Thyroid gland (tissue), 4 donors: ENCODE measurements around the gene PITHD1.

ENCODE experiments used
- POLR2A ChIP-seq, 2 donors: fragments of 450-650 bp; IDR thresholded peaks; one replicate each; pipeline ENCODE4 v1.6.1; 2017; ENCODE audit warnings: antibody characterized with exemption in 2 of 2, mild to moderate bottlenecking in 2 of 2, moderate library complexity in 1 of 2
- TF ChIP-seq, protein P1 (sequence below), 6 experiments: fragments of 200-600 bp in 3 of 6; fragments of 450-650 bp in 3 of 6; sonication (generic) in 3 of 6; IDR thresholded peaks; one replicate each; pipeline ENCODE4 v1.5.1; 2016 to 2019; ENCODE audit warnings: antibody characterized with exemption in 6 of 6, mild to moderate bottlenecking in 2 of 6, inconsistent platforms in 1 of 6, moderate library complexity in 1 of 6

DNA sequence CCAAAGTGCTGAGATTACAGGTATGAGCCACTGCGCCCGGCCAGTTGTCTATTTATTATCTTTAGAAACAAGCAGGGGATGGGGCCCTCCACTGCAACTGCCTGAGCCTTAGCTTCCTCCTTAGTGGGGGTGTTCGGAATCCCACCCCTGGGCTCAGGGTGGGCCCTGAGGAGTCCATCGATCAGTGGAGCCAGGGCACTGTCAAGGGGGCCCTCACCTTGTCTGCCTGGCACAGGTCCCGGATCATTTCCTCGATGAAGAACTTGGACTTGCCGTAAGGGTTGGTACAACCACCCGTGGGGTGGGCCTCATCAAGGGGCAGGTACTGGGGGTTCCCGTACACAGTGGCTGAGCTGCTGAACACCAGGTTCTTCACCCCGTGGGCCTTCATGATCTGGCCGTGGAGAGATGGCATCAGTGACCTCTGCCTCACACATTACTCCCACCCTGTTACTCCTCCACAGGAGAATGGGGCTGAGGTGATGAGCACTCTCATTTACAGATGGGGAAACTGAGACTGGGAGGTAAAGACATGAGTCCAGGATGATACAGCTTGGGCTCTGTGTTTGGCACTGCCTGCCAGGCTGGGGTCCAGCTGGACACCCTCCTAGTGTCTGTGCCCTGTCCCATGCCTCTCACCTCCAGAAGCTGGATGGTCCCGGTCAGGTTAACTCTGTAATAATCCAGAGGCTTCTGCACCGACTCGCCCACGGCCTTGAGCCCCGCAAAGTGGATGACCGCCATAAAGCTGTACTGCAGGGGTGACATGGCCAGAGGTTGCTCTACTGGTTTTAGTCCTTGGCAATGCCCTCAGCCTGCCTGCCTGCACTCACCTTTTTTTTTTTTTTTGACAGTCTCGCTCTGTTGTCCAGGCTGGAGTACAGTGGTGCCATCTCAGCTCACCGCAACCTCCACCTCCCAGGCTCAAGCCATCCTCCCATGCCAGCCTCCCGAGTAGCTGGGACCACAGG, 19.5 kb downstream of the PITHD1 start:
- TF ChIP-seq, protein P1, sequence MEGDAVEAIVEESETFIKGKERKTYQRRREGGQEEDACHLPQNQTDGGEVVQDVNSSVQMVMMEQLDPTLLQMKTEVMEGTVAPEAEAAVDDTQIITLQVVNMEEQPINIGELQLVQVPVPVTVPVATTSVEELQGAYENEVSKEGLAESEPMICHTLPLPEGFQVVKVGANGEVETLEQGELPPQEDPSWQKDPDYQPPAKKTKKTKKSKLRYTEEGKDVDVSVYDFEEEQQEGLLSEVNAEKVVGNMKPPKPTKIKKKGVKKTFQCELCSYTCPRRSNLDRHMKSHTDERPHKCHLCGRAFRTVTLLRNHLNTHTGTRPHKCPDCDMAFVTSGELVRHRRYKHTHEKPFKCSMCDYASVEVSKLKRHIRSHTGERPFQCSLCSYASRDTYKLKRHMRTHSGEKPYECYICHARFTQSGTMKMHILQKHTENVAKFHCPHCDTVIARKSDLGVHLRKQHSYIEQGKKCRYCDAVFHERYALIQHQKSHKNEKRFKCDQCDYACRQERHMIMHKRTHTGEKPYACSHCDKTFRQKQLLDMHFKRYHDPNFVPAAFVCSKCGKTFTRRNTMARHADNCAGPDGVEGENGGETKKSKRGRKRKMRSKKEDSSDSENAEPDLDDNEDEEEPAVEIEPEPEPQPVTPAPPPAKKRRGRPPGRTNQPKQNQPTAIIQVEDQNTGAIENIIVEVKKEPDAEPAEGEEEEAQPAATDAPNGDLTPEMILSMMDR (IDR thresholded peaks at IDR 0.05) = no peak
- no peak for TF ChIP-seq POLR2A (IDR thresholded peaks at IDR 0.05)
